NT2/D1 (cell line): ENCODE data around the gene MIS12.

Source experiments
- DNase-seq: peaks from one replicate; pipeline ENCODE4 v3.0.0-alpha.2; 2011; ENCODE audit warnings: low read depth, low spot score
- H3K27me3 ChIP-seq: 2 replicates; pipeline ENCODE4 v1.6.0; 2011; ENCODE audit warnings: mild to moderate bottlenecking; ENCODE audit not compliant: insufficient read length, insufficient read depth
- H3K36me3 ChIP-seq: 2 replicates; pipeline ENCODE4 v1.6.1; 2011; ENCODE audit warnings: mild to moderate bottlenecking, low read length, mixed read lengths; ENCODE audit not compliant: insufficient read depth, insufficient read length
- H3K4me1 ChIP-seq: 2 replicates; pipeline ENCODE4 v1.5.1; 2011; ENCODE audit not compliant: insufficient read depth, insufficient read length
- H3K4me3 ChIP-seq: 2 replicates; pipeline ENCODE4 v1.5.1; 2011; ENCODE audit warnings: low read depth; ENCODE audit not compliant: insufficient read length
- H3K9ac ChIP-seq: 2 replicates; pipeline ENCODE4 v1.6.0; 2011; ENCODE audit warnings: low read depth; ENCODE audit not compliant: insufficient read length
- H3K9me3 ChIP-seq: 2 replicates; pipeline ENCODE4 v1.5.1; 2011; ENCODE audit warnings: mild to moderate bottlenecking, low read length; ENCODE audit not compliant: insufficient read depth
- SUZ12 ChIP-seq: IDR thresholded peaks from 2 replicates; pipeline ENCODE4 v1.6.1; 2011; ENCODE audit not compliant: insufficient read length, insufficient read depth; ENCODE audit errors: extremely low read depth
- YY1 ChIP-seq: IDR thresholded peaks from 2 replicates; pipeline ENCODE4 v1.6.1; 2011; ENCODE audit not compliant: insufficient read length, insufficient read depth
- ZNF274 ChIP-seq: IDR thresholded peaks from 2 replicates; pipeline ENCODE4 v1.6.1; 2011; ENCODE audit warnings: mild to moderate bottlenecking, low read depth, low read length

The MIS12 gene

DNA sequence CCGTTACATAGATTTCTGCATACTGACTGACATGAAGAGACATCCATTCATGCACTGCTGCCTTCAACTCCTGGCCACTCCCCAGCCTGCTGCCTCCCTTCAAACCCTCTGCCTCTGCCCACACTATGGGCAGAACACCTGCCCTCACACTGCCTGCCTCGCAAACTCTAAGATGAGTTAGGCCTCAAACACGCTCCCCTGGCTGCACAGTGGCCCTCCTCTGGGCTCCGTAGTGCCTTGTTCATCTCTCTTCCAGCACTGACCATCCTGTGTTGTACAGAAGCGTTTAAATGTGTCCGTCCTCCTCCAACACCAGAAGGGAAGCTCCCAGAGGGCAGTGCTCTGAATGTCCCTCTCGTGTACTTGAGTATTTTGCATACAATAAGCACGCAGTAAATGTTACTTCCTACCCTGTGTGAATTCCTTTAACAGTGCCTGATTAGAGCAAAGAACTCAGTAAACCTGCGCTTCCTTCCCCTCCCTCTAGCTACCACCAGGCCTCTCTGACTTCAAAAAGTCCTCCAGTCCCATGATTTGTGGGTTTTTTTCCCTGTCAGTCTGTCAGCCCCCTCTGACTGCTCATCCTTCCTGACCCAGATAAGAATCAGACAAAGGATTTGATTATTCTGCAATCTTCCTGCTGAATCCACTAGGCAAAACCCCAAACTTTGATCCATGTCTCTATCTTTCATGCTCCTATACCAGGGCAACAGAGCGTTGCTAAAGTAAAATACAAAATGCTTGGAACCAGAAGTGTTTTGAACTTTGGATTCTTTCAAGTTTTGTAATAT lies 21.5 kb upstream of the MIS12 start:
- Histone ChIP-seq H3K9ac (no peak overlapping the region), H3K4me3 (no peak overlapping the region), H3K9me3 (no peaks in the 10 kb centered on the region), H3K4me1 (no peaks in the 10 kb centered on the region), H3K36me3 (peaks cover 32% of the 10 kb centered on the region), H3K27me3 (no peaks in the 10 kb centered on the region)
- no peak for TF ChIP-seq YY1
- TF ChIP-seq ZNF274: no peak
- TF ChIP-seq SUZ12: no peak
- no peak for DNase-seq

- Histone ChIP-seq H3K9ac (no peak overlapping the region), H3K4me3 (no peak overlapping the region), H3K9me3 (no peaks in the 10 kb centered on the region), H3K36me3 (peaks cover 23% of the 10 kb centered on the region), H3K4me1 (no peaks in the 10 kb centered on the region), H3K27me3 (no peaks in the 10 kb centered on the region)
- TF ChIP-seq SUZ12: no peak
- no peak for TF ChIP-seq ZNF274
- no peak for TF ChIP-seq YY1
- DNase-seq: no peak
Measured at GRCh38 chr17:5466295-5466694, 20.1 kb upstream of the MIS12 start.

GRCh38 chr17:5467416-5467815 lies 18.9 kb upstream of the MIS12 start:
- Histone ChIP-seq H3K27me3 (no peaks in the 10 kb centered on the region), H3K9me3 (no peaks in the 10 kb centered on the region), H3K4me3 (peak overlapping the region; percentile 90), H3K9ac (peak overlapping the region; percentile 98), H3K36me3 (peaks cover 23% of the 10 kb centered on the region), H3K4me1 (no peaks in the 10 kb centered on the region)
- TF ChIP-seq YY1: no peak
- TF ChIP-seq SUZ12: no peak
- no peak for TF ChIP-seq ZNF274
- no peak for DNase-seq

DNA sequence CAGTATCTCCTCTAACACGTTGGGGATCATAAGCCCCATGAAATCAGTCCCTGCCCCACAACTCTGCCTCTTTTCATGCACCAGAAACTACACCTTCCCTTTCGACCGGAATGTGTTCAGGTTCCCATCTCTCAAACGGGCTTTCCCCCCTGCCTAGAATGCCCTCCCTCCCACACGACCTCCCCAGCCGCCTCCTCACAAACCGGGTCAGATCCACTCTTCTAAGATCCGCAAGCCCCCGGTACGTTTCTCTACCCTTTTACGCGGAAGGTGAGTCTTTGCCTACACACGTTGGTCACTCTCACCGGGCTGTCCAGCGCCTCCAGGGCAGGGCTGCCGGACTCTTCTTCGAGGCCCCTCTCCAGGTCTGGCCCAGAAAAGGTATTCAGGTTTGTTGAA lies 18.3 kb upstream of the MIS12 start:
- TF ChIP-seq SUZ12 (no peak), ZNF274 (no peak), YY1 (no peak)
- DNase-seq: no peak

GRCh38 chr17:5472511-5472910 lies 13.9 kb upstream of the MIS12 start:
- TF ChIP-seq SUZ12 (no peak), ZNF274 (no peak), YY1 (no peak)
- Histone ChIP-seq H3K27me3 (no peaks in the 10 kb centered on the region), H3K9ac (no peak overlapping the region), H3K36me3 (peaks cover 47% of the 10 kb centered on the region), H3K9me3 (no peaks in the 10 kb centered on the region), H3K4me3 (no peak overlapping the region), H3K4me1 (no peaks in the 10 kb centered on the region)
- DNase-seq: no peak

More for the DNA sequence above, 18.3 kb upstream of the MIS12 start:
- Histone ChIP-seq H3K4me3 (peak overlapping the region; percentile 90), H3K9me3 (no peaks in the 10 kb centered on the region), H3K9ac (peak overlapping the region; percentile 98), H3K27me3 (no peaks in the 10 kb centered on the region), H3K36me3 (peaks cover 26% of the 10 kb centered on the region), H3K4me1 (no peaks in the 10 kb centered on the region)

- Histone ChIP-seq H3K36me3 (peaks cover 61% of the 10 kb centered on the region), H3K9me3 (no peaks in the 10 kb centered on the region), H3K4me1 (no peaks in the 10 kb centered on the region), H3K9ac (no peak overlapping the region), H3K27me3 (no peaks in the 10 kb centered on the region), H3K4me3 (no peak overlapping the region)
- no peak for DNase-seq
- TF ChIP-seq SUZ12 (no peak), YY1 (no peak), ZNF274 (no peak)
Measured at GRCh38 chr17:5473906-5474305, 12.5 kb upstream of the MIS12 start.

GRCh38 chr17:5478992-5479391 lies 7.4 kb upstream of the MIS12 start:
- no peak for TF ChIP-seq SUZ12
- TF ChIP-seq YY1: no peak
- no peak for TF ChIP-seq ZNF274
- H3K4me3 ChIP-seq: no peak overlapping the region
- no peaks in the 10 kb centered on the region for H3K27me3 ChIP-seq
- H3K36me3 ChIP-seq: peaks cover 90% of the 10 kb centered on the region
- no peak overlapping the region for H3K9ac ChIP-seq
- no peak for DNase-seq
- H3K9me3 ChIP-seq: no peaks in the 10 kb centered on the region
- no peaks in the 10 kb centered on the region for H3K4me1 ChIP-seq
